ENCODE measurements around the gene KRTAP1-1. TPM values are rescaled to one million over a fixed set of nuclear protein-coding genes. Genes with fewer than 3 reads are reported as not detected.

The KRTAP1-1 gene
- total RNA-seq, 3 donors from 2014 or later (not counting 1 experiment from before 2014, with no cell fraction given) = not detected

DNA sequence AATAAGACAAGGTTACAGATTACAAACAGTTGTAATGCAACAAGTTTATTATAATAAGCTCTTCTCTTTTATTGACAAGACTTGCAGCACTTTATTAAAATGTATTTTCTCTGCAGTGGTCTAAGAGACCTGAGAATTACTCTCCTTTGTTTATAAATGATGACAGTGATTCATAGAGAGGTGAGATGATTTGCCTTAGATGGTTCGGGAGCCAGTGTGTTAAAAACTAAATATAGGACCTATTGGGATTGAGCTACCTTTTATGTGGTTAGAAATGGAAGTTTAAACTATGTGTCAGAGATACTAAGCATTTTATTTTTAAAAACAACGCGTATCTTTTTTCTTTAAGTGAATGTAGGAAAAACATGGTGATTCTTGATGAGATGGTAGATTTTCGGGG, 44.4 kb downstream of the KRTAP1-1 start:
- Mint-ChIP-seq H3K4me3 (no peak overlapping the region), H3K9me3 (no peaks in the 10 kb centered on the region), H3K27me3 (ENCODE audit: low read depth in 2 of 2) (peaks cover 43 to 63% of the 10 kb centered on the region in 2 donors), H3K36me3 (no peaks in the 10 kb centered on the region), H3K4me1 (no peaks in the 10 kb centered on the region), H3K27ac (no peak overlapping the region)
- intact Hi-C loops (cut with micrococcal nuclease) = no loop called here
- Histone ChIP-seq H3K9me3 (ENCODE audit: control insufficient read depth, insufficient read depth, low read length) (no peaks in the 10 kb centered on the region), H3K27ac (ENCODE audit: low read length) (no peak overlapping the region), H3K27me3 (ENCODE audit: control insufficient read depth, insufficient read depth, low read length) (peaks cover 15% of the 10 kb centered on the region), H3K36me3 (ENCODE audit: control insufficient read depth, insufficient read depth, low read length) (no peaks in the 10 kb centered on the region), H3K4me3 (ENCODE audit: low read length) (no peak overlapping the region), H3K4me1 (ENCODE audit: control insufficient read depth, insufficient read depth, low read length) (no peaks in the 10 kb centered on the region)
- TF ChIP-seq, protein P1, sequence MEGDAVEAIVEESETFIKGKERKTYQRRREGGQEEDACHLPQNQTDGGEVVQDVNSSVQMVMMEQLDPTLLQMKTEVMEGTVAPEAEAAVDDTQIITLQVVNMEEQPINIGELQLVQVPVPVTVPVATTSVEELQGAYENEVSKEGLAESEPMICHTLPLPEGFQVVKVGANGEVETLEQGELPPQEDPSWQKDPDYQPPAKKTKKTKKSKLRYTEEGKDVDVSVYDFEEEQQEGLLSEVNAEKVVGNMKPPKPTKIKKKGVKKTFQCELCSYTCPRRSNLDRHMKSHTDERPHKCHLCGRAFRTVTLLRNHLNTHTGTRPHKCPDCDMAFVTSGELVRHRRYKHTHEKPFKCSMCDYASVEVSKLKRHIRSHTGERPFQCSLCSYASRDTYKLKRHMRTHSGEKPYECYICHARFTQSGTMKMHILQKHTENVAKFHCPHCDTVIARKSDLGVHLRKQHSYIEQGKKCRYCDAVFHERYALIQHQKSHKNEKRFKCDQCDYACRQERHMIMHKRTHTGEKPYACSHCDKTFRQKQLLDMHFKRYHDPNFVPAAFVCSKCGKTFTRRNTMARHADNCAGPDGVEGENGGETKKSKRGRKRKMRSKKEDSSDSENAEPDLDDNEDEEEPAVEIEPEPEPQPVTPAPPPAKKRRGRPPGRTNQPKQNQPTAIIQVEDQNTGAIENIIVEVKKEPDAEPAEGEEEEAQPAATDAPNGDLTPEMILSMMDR (IDR thresholded peaks at IDR 0.05) = no peak
- no peak for DNase-seq
- ATAC-seq = no peak
- 79% methylated on average over 3 of the region's 4 CpGs for WGBS (ENCODE audit: insufficient coverage)

- no peak for ATAC-seq
- Mint-ChIP-seq H3K36me3 (no peaks in the 10 kb centered on the region), H3K27ac (no peak overlapping the region), H3K9me3 (no peaks in the 10 kb centered on the region), H3K4me3 (no peak overlapping the region), H3K4me1 (no peaks in the 10 kb centered on the region), H3K27me3 (ENCODE audit: low read depth in 2 of 2) (peaks cover 44 to 74% of the 10 kb centered on the region in 2 donors)
- peaks cover 15% of the 10 kb centered on the region for H3K27me3 ChIP-seq (ENCODE audit: control insufficient read depth, insufficient read depth, low read length)
- no peak overlapping the region for H3K4me3 ChIP-seq (ENCODE audit: low read length)
- no CpG with 5 or more reads among the region's 1 CpG for WGBS (ENCODE audit: insufficient coverage)
- H3K27ac ChIP-seq (ENCODE audit: low read length) = no peak overlapping the region
- no peaks in the 10 kb centered on the region for H3K9me3 ChIP-seq (ENCODE audit: control insufficient read depth, insufficient read depth, low read length)
- intact Hi-C loops (cut with micrococcal nuclease) = no loop called here
- TF ChIP-seq, protein P1 (IDR thresholded peaks at IDR 0.05) = no peak
- DNase-seq = no peak
- no peaks in the 10 kb centered on the region for H3K36me3 ChIP-seq (ENCODE audit: control insufficient read depth, insufficient read depth, low read length)
- no peaks in the 10 kb centered on the region for H3K4me1 ChIP-seq (ENCODE audit: control insufficient read depth, insufficient read depth, low read length)
These were observed 46.1 kb downstream of the KRTAP1-1 start for GRCh38 chr17:40995116-40995515.

DNA sequence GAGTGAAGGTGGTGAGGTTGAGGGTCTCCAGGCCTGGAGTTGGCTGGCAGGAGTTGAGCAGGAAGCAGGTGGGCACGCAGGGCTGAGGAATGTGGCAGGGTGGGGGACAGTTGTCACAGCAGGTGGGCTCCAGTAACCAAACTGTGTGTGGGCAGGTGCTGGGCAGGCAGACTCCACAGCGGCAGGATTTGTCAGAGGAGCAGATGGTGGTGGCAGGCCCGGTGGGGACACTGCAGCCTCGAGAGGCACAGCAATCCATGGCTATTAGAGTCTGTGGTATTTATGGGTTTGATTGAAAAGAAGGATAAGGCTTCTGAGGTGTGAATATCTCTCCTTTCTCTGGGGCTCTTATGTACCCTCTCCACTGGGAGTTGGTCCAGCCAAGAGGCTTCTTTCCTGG, 47.4 kb downstream of the KRTAP1-1 start, which contains the start of gene KRTAP3-3:
KRTAP3-3 (minus strand) TSS at position 326 of the 400 bp plus-strand sequence; CDS start at position 259, 67 bp downstream.
- H3K27me3 Mint-ChIP-seq (ENCODE audit: low read depth in 2 of 2) = peaks cover 38 to 77% of the 10 kb centered on the region in 2 donors
- Histone ChIP-seq H3K9me3 (ENCODE audit: control insufficient read depth, insufficient read depth, low read length) (no peaks in the 10 kb centered on the region), H3K27ac (ENCODE audit: low read length) (no peak within 1 kb of the TSS), H3K27me3 (ENCODE audit: control insufficient read depth, insufficient read depth, low read length) (peaks cover 15% of the 10 kb centered on the region), H3K36me3 (ENCODE audit: control insufficient read depth, insufficient read depth, low read length) (no peaks in the 10 kb centered on the region), H3K4me3 (ENCODE audit: low read length) (no peak within 1 kb of the TSS), H3K4me1 (ENCODE audit: control insufficient read depth, insufficient read depth, low read length) (no peaks in the 10 kb centered on the region)
- TF ChIP-seq, protein P1 (IDR thresholded peaks at IDR 0.05) = no peak
- no peaks in the 10 kb centered on the region for H3K4me1 Mint-ChIP-seq
- ATAC-seq = no peak
- H3K36me3 Mint-ChIP-seq = no peaks in the 10 kb centered on the region
- intact Hi-C loops (cut with micrococcal nuclease) = no loop called here
- no peak within 1 kb of the TSS for H3K27ac Mint-ChIP-seq
- H3K9me3 Mint-ChIP-seq = no peaks in the 10 kb centered on the region
- no peak within 1 kb of the TSS for H3K4me3 Mint-ChIP-seq
- WGBS (ENCODE audit: insufficient coverage) = 56% methylated on average over 4 of the region's 4 CpGs
- DNase-seq = no peak

GRCh38 chr17:40993084-40993483, 48.2 kb downstream of the KRTAP1-1 start:
- WGBS (ENCODE audit: insufficient coverage) = 100% methylated on average over 1 of the region's 2 CpGs
- H3K27ac Mint-ChIP-seq = no peak overlapping the region
- no peak for DNase-seq

More at GRCh38 chr17:40993084-40993483, 48.2 kb downstream of the KRTAP1-1 start:
- H3K36me3 ChIP-seq (ENCODE audit: control insufficient read depth, insufficient read depth, low read length) = no peaks in the 10 kb centered on the region
- H3K27ac ChIP-seq (ENCODE audit: low read length) = no peak overlapping the region
- peaks cover 15% of the 10 kb centered on the region for H3K27me3 ChIP-seq (ENCODE audit: control insufficient read depth, insufficient read depth, low read length)
- Mint-ChIP-seq H3K36me3 (no peaks in the 10 kb centered on the region), H3K9me3 (no peaks in the 10 kb centered on the region), H3K27me3 (ENCODE audit: low read depth in 2 of 2) (peaks cover 35 to 75% of the 10 kb centered on the region in 2 donors), H3K4me3 (no peak overlapping the region), H3K4me1 (no peaks in the 10 kb centered on the region)
- H3K4me1 ChIP-seq (ENCODE audit: control insufficient read depth, insufficient read depth, low read length) = no peaks in the 10 kb centered on the region
- no peak overlapping the region for H3K4me3 ChIP-seq (ENCODE audit: low read length)
- TF ChIP-seq, protein P1 (IDR thresholded peaks at IDR 0.05) = no peak
- ATAC-seq = no peak
- intact Hi-C loops (cut with micrococcal nuclease) = no loop called here
- no peaks in the 10 kb centered on the region for H3K9me3 ChIP-seq (ENCODE audit: control insufficient read depth, insufficient read depth, low read length)
